IPS DF 6.9 (cell line): ENCODE measurements around the gene SYT14.

Experiments
- DNase-seq: peaks from one replicate; pipeline ENCODE4 v3.0.0-alpha.2; 2013; ENCODE audit warnings: low read depth, low spot score
- H3K27ac ChIP-seq: one replicate; pipeline ENCODE4 v1.5.1; 2013; ENCODE audit warnings: low read length, control low read depth
- H3K27me3 ChIP-seq: 2 replicates; pipeline ENCODE4 v1.6.1; 2013; ENCODE audit warnings: mild to moderate bottlenecking, low read length; ENCODE audit not compliant: control insufficient read depth, insufficient read depth
- H3K36me3 ChIP-seq: 2 replicates; pipeline ENCODE4 v1.6.1; 2013; ENCODE audit warnings: low read length; ENCODE audit not compliant: control insufficient read depth, insufficient read depth
- H3K4me1 ChIP-seq: 2 replicates; pipeline ENCODE4 v1.6.1; 2013; ENCODE audit warnings: low read length; ENCODE audit not compliant: control insufficient read depth, insufficient read depth
- H3K4me3 ChIP-seq: 2 replicates; pipeline ENCODE4 v1.5.1; 2013; ENCODE audit warnings: mild to moderate bottlenecking, low read length
- H3K9me3 ChIP-seq: 2 replicates; pipeline ENCODE4 v1.6.1; 2013; ENCODE audit warnings: low read length, inconsistent platforms; ENCODE audit not compliant: control insufficient read depth, insufficient read depth
- WGBS: extraction: QIAGEN DNeasy Blood & Tissue Kit; methylation state at CpG from one replicate; pipeline ENCODE4 v1.1.7; 2013; ENCODE audit warnings: mixed read lengths, missing lambda C conversion rate; ENCODE audit not compliant: insufficient read length, insufficient coverage; 5-methylcytosine and 5-hydroxymethylcytosine counted together

SYT14 gene

DNA sequence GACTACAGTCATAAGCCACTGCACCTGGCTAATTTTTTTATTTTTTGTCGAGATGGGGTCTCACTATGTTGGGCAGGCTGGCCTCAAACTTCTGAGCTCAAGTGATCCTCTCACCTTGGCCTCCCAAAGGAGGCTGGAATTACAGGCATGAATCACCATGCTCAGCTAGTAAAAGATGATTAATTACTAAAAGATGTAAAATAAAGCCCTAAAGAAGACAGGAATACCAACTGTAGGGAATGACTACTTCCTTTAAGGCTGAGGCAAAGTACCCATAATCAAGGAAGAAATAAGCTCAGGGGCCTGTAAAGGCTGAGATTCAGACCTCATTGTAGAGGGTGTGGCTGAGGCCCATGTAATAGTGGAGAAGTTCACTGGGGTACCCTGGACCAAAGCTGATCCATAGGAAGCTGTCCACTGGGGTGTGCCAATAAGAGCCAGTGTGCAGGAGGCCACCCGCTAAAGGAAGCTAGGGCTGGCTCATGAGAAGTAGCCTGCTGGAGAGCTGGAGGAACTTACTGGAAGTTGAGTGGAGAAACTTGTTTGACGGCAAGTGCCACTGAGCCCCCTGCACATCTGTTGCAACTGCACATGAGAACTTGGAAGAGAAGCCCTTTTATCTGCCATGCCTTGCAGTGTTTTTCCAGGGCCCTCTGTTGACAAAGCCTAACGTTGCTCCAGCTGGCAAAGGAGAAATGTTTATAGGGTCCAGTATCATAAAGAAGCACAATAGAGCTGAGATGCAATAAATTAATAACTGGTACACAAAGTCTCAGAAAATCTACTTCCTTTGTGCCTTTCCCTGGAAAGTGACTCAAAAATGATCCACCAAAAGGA lies 276.8 kb downstream of the SYT14 start:
- WGBS, result no CpG with 5 or more reads among the region's 4 CpGs
- DNase-seq, result no peak
- Histone ChIP-seq H3K36me3 (no peaks in the 10 kb centered on the region), H3K27ac (no peak overlapping the region), H3K27me3 (no peaks in the 10 kb centered on the region), H3K9me3 (no peaks in the 10 kb centered on the region), H3K4me1 (peaks cover 2% of the 10 kb centered on the region; the same call in 1 of the 2 replicates), H3K4me3 (no peak overlapping the region)

DNA sequence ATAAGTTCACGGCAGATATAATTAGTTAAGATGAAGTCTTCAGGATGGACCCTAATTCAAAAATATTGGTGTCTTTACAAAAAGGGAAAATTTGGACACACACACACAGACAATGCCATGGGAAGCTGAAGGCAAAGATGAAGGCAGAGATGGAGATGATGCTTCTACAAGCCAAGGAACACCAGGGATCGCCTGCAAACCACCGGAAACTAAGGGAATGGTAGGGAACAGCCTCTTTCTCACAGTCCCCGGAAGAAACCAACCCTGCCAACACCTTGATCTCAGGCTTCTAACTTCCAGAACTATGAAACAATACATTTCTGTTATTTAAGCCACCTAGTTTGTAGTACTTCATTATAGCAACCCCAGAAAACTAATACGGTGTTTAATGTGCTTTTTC lies 279.5 kb downstream of the SYT14 start:
- no peak overlapping the region for H3K27ac ChIP-seq
- peaks cover 2% of the 10 kb centered on the region; the same call in 1 of the 2 replicates for H3K4me1 ChIP-seq
- no peaks in the 10 kb centered on the region for H3K36me3 ChIP-seq
- H3K4me3 ChIP-seq, result no peak overlapping the region
- no peak for DNase-seq
- H3K9me3 ChIP-seq, result no peaks in the 10 kb centered on the region
- no peaks in the 10 kb centered on the region for H3K27me3 ChIP-seq
- no CpG with 5 or more reads among the region's 5 CpGs for WGBS

DNA sequence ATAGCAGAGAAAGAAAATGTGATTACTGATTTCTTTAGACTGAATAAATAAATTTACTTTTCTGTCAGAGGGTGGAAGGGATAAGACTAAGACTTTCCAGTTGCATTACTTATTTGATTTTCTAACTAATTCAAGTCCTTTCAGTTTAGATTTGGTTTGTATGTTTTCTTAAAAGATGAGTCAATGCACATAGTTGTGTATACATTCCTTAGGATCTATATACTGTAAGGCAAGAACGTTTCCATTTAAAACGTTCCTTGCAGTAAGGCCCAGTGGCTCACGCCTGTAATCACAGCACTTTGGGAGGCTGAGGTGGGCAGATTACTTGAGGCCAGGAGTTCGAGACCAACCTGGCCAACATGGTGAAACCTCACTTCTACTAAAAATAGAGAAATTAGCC lies 280.0 kb downstream of the SYT14 start:
- H3K9me3 ChIP-seq, result no peaks in the 10 kb centered on the region
- no peaks in the 10 kb centered on the region for H3K36me3 ChIP-seq
- H3K27me3 ChIP-seq, result no peaks in the 10 kb centered on the region
- H3K27ac ChIP-seq, result no peak overlapping the region
- WGBS, result no CpG with 5 or more reads among the region's 4 CpGs
- peaks cover 4% of the 10 kb centered on the region; the same call in 1 of the 2 replicates for H3K4me1 ChIP-seq
- DNase-seq, result no peak
- H3K4me3 ChIP-seq, result no peak overlapping the region
